Neural crest cell (in vitro differentiated cells): Measurements from ENCODE around the gene B4GALT2. TPM values are rescaled to one million over a fixed set of nuclear protein-coding genes. Genes with fewer than 3 reads are reported as not detected.

Source experiments
- DNase-seq: peaks from one replicate; pipeline ENCODE4 v3.0.0; 2021; ENCODE audit warnings: low read depth, mixed read lengths, low spot score
- H3K27ac Mint-ChIP-seq: one replicate; pipeline ENCODE4 v1.8.0; 2021; ENCODE audit warnings: mild to moderate bottlenecking, mixed read lengths; ENCODE audit not compliant: unreplicated experiment
- H3K27me3 Mint-ChIP-seq: 2 replicates; pipeline ENCODE4 v1.8.0; 2021; ENCODE audit warnings: low read depth, mild to moderate bottlenecking, mixed read lengths
- H3K36me3 Mint-ChIP-seq: 2 replicates; pipeline ENCODE4 v1.8.0; 2021; ENCODE audit warnings: low read depth, mild to moderate bottlenecking, mixed read lengths
- H3K4me1 Mint-ChIP-seq: 2 replicates; pipeline ENCODE4 v1.8.0; 2021; ENCODE audit warnings: mixed read lengths
- H3K4me3 Mint-ChIP-seq: one replicate; pipeline ENCODE4 v1.8.0; 2021; ENCODE audit warnings: mild to moderate bottlenecking, mixed read lengths
- H3K9me3 Mint-ChIP-seq: 2 replicates; pipeline ENCODE4 v1.8.0; 2021; ENCODE audit warnings: mixed read lengths
- CTCF ChIP-seq: fragments of 200-600 bp; sonication (generic); conservative IDR thresholded peaks from 2 replicates; pipeline ENCODE4 v1.5.0; 2021; ENCODE audit warnings: antibody characterized with exemption, mild to moderate bottlenecking
- total RNA-seq: library from RNA; stranded (reverse); gene quantifications from 2 replicates; pipeline ENCODE4 v1.2.1, GENCODE V29; 2021

B4GALT2 gene
- total RNA-seq, 1 donor from 2014 or later: 88.7 TPM

DNA sequence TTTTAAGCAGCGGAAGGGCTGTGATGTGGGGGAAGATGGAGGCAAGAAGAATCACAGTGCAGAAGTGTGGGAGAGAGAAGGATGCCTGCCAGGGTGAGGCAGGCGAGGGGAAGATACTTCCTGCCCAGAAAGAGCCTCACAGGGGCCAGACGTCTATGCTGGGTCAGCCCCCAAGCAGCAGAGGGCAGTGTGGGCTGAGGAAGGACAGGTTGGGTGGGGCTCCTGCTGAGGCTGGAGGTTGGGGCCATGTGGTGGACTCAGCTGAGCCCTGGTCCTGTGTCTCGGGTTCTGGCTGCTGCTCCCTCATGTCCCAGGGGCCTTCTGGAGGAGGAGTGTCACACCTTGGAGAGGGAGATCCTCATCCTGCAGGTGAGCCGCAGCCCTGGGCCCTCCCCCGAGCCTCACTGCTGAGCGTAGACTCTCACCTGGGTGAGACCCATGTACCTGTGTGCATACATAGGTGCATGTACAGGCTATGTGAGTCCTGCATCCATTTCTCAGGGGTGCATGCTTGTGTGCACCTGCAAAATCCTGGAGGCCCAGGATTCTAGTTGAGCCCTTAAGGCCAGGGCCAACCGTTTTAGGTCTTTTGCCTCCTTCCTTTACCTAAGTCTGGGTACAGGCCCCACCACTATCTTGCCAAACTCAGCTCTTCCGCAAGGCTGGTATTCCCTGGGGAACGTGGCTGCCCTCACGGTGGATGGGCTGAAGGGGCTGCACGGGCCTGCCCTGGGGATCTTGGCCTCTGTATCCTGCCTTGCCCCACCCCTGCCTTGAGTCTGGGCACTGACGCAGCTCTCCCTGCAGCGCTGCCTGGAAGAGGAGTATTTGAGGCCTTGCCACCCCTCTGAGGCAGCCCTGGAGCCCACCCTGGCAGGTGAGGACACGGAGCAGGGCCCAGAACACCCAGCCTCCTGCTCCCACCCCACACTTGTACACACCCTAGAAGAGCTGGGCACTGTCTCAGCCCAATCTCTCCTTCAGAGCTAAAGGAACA, 16.1 kb downstream of the B4GALT2 start:
- Mint-ChIP-seq H3K9me3 (no peaks in the 10 kb centered on the region), H3K4me1 (peaks cover 23% of the 10 kb centered on the region), H3K27me3 (peaks cover 4% of the 10 kb centered on the region), H3K27ac (no peak overlapping the region), H3K36me3 (no peaks in the 10 kb centered on the region), H3K4me3 (peak overlapping the region; percentile 25)
- no peak for DNase-seq
- peak; percentile 47 for TF ChIP-seq CTCF

DNA sequence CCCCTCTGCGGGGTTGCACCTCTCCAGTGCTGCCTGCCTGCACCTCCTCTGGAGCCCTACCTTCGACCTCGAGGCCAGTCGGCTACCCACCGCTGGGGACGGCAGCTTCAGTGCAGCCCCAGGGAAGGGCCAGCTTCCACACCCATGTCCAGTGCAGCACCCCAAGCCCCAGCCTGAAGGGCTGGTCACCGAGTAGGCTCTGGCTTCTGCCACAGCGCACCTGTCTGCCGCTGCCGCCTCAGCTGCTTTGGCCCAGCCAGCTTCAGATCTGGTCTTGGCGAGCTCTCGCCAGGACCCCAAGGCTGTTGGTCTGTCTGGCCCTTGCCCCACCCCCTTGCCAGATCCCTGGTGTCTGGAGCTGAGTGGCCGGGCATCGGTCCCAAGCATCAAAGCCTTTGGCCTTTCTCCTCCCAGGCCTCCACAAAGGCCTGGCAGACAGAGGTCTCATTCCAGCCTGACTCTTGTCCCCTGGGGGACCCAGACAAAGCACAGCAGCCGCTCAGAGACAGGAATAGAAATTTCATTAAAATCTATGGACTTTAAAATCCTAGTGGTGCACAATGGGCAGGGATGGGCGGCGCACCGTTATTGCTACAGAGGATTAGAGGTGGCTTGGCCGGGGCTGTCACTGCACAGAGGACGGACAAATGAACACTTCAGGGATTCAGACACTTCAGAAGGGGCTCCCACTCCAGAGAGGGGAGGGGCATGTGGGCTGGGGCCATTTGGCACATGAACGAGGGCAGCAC, 17.1 kb downstream of the B4GALT2 start:
- H3K27me3 Mint-ChIP-seq: peaks cover 4% of the 10 kb centered on the region
- peaks cover 20% of the 10 kb centered on the region for H3K4me1 Mint-ChIP-seq
- H3K9me3 Mint-ChIP-seq: no peaks in the 10 kb centered on the region
- TF ChIP-seq CTCF: no peak
- peak overlapping the region; percentile 23 for H3K4me3 Mint-ChIP-seq
- no peak for DNase-seq
- no peaks in the 10 kb centered on the region for H3K36me3 Mint-ChIP-seq
- peak overlapping the region; percentile 81 for H3K27ac Mint-ChIP-seq

DNA sequence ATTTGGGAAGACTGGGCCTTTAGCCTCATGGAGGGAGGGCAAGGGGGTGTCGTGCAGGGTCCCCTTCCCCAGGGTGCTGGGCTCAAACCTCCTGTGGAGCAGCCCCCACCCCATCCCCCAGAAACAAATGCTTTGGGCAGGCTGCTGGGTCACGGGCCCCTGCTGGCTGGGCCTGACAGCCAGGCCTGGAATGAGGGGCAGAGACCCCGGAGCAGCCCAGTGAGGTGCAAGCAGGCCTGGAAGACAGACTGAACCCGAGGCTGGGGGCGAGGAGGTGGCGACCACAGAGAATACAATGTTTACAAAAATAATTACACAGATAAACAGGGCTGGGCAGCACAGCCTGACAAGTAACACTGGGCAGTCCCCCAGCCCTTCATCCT, 17.7 kb downstream of the B4GALT2 start:
- no peak for TF ChIP-seq CTCF
- peak overlapping the region; percentile 81 for H3K27ac Mint-ChIP-seq
- H3K4me3 Mint-ChIP-seq: peak overlapping the region; percentile 23
- no peaks in the 10 kb centered on the region for H3K9me3 Mint-ChIP-seq
- no peak for DNase-seq
- no peaks in the 10 kb centered on the region for H3K36me3 Mint-ChIP-seq
- H3K4me1 Mint-ChIP-seq: peaks cover 16% of the 10 kb centered on the region
- peaks cover 4% of the 10 kb centered on the region for H3K27me3 Mint-ChIP-seq

- Mint-ChIP-seq H3K27ac (peak overlapping the region; percentile 62), H3K36me3 (no peaks in the 10 kb centered on the region), H3K4me1 (peaks cover 16% of the 10 kb centered on the region), H3K27me3 (peaks cover 4% of the 10 kb centered on the region), H3K4me3 (no peak overlapping the region), H3K9me3 (no peaks in the 10 kb centered on the region)
- TF ChIP-seq CTCF: no peak
- no peak for DNase-seq
Measured at GRCh38 chr1:43997295-43997999, 18.4 kb downstream of the B4GALT2 start.

DNA sequence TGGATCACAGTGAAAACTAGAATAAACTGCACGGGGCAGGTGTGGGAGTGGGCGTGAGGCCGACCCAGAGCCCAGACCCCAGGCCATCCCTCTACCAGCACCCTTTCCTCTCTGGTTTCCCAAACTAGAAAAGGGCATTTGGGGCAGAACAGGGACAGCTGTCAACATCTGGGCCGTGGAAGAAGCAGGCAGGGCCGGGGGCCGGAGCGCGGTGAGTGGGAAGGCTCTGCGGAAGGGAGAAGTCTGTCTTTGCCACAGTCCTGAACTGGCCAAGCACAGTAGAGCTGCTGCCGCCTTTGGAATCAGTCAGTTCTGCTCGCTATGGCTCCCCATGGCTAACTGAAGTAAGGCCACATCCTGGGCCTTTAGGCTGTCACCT, 19.0 kb downstream of the B4GALT2 start:
- Mint-ChIP-seq H3K9me3 (no peaks in the 10 kb centered on the region), H3K4me3 (no peak overlapping the region), H3K4me1 (peaks cover 11% of the 10 kb centered on the region), H3K27me3 (no peaks in the 10 kb centered on the region), H3K27ac (no peak overlapping the region), H3K36me3 (no peaks in the 10 kb centered on the region)
- no peak for TF ChIP-seq CTCF
- DNase-seq: no peak
